HuH-7.5 (cell line): Measurements from ENCODE around the gene OSBP2.

Source experiments
- DNase-seq: peaks from one replicate; pipeline ENCODE4 v3.0.0; 2011; ENCODE audit warnings: low spot score

Gene OSBP2

DNA sequence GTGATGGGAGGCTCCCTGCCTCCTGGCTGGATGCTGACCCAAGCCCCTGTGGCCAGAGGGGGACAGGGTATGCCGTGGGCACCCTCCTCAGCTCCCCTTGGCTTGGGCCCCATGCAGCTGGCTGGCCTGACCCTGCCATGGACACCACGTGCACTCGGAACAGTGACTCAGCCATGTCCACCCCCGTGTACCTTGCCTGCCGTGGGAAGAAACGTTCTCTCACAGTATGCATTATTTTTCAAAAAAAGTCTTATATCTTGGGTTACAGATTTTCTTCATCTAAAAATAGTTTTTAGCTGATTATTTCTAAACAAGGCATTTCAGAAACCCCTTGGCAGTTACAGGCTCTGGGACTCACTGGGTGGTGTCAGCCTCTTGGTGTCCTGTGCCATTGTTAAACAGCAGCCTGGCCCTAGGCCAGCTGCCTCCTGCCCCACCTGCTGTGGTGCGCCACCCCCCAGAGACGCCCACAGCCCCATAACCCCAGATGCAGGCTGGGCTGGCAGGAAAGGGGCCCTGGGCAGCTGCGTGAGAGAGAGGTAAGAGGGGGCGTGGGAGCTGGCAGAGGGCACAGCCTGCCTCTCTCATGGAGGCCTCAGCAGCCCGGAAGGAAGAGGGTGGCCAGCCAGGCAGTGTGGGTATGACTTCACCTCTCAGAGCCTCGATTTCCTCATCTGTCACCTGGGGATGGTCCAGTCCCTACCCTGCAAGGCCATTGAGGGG is 174.2 kb downstream of the OSBP2 start:
- DNase-seq: peak; percentile 4

DNA sequence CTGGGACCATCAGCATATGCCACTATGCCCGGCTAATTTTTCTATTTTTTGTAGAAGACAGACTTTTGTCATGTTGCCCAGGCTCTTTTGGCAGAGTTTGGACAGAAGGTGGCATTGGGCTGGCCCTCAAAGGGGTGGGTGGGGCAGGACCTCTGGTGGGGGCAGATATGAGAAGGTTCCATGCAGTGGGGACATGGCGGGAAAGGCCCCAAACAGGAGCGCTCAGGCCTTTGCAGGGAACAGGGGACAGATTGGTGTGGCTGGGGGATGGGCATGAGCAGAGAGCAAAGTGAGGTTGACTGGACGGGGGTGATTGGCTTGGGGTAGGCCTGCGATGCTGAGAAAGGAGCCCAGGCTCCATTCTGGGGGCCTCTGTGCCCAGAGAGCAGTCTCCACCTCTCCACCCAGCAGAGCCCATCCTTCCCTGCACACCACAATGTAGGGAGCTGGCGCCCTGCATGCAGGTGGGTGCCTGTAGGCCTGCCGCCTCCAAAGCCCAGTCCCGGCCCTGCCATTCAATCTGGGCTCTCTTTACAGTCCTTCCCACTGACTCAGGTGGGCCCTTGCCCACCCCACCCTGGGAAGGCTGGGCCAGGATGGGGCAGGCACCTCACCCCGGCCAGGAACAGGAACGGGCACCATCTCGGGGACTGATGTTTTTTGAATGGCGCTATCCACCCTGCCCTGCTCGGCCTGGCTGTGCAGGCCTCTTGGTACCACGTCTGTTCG is 175.2 kb downstream of the OSBP2 start:
- DNase-seq: peak; percentile 2

- DNase-seq: no peak
Measured at GRCh38 chr22:30870451-30871345, 176.0 kb downstream of the OSBP2 start.

- no peak for DNase-seq
Measured at GRCh38 chr22:30871391-30872284, 177.0 kb downstream of the OSBP2 start.

GRCh38 chr22:30872285-30873041 is 177.8 kb downstream of the OSBP2 start:
- DNase-seq: no peak

GRCh38 chr22:30873086-30873650 is 178.5 kb downstream of the OSBP2 start:
- DNase-seq: no peak

DNA sequence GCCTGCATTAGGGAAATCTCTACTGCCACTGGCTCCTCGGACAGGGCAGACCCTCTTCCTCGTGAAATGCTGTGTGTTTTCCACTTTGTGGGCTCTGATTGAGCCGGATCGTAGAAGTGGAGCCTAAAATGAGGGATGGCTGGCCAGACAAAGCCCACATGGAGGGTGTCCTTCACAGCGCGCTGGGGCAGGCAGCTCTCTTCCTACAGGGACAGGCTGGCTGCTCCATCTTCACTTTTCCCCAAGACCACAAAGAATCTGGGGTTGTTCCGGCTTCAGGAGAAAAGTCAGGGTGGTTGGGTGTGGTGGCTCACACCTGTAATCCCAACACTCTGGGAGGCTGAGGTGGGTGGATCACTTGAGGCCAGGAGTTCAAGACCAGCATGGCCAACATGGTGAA is 179.0 kb downstream of the OSBP2 start:
- no peak for DNase-seq

DNA sequence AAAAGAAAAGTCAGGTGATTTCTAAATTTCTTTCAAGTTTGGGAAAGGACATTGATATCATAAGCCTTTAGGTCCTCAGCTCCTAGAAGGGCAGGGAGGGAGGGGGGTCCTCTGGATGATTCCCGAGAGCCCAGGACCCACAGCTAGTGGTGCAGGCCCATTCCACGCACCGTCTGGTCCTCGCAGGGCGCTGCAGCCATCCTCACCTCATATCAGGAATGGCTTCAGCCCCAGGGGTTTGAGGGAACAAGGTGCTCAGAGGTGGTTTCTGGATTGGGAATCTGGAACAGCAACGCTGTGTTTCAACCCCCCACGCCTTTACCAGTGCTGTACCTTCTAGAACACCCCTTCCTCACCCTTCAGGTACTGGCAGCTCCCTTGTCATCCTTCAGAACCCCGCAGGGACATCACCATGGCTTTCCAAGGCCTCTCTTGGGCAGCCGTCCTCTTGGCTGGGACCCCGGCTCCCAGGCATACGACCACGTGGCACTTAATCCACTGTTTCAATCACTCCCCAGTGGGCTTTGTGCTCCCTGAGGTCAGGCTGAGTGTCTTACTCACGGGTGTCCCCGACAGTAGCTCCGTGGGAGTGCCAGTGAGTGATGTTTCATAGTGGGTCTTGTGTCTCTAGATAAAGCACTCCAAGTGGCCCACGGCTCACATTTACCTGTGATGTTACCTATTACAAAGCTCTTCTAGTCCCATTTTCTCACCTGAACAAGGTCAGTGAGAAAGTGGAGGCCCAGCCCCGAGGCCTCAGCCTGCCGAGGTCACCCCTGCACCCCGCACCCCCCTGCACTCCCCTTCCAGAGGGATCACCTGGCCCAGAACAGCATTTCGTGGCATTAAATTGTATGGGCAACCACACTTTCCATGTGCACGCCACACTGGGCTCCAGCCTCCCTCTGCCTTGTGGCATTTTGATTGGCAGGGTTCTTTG is 180.0 kb downstream of the OSBP2 start:
- no peak for DNase-seq

DNA sequence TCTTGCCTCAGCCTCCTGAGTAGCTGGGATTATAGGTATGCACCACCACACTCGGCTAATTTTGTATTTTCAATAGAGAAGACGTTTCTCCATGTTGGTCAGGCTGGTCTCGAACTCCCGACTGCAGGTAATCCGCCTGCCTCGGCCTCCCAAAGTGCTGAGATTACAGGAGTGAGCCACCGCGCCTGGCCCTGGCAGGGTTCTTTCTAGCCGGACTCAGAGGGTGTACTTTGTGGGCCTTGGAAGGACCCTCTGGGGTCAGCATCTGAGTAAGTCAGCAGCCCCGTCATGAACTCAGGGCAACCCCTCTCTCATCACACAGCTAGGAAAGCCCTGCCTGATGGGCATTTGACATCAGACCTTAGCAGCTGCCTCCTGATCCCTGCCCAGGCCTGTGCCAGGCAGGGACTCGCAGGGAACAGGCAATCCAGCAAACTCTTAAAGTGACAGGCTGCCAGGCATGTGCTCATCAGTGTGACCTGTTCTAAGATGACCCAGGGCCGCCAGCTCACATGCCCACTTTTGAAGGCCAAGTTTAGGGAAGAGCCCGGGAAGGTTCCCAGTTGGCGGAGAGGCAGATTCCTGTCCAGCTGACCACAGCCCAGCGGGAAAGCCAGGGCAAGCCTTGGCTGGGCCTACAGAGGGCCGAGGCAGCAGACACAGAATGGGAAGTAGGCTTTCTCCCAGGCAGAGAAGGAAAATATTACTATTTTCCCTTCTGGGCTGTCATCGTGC is 181.0 kb downstream of the OSBP2 start:
- DNase-seq: no peak

GRCh38 chr22:30876221-30876751 is 181.6 kb downstream of the OSBP2 start:
- DNase-seq: no peak

- no peak for DNase-seq
Measured at GRCh38 chr22:30876915-30877553, 182.4 kb downstream of the OSBP2 start.

DNA sequence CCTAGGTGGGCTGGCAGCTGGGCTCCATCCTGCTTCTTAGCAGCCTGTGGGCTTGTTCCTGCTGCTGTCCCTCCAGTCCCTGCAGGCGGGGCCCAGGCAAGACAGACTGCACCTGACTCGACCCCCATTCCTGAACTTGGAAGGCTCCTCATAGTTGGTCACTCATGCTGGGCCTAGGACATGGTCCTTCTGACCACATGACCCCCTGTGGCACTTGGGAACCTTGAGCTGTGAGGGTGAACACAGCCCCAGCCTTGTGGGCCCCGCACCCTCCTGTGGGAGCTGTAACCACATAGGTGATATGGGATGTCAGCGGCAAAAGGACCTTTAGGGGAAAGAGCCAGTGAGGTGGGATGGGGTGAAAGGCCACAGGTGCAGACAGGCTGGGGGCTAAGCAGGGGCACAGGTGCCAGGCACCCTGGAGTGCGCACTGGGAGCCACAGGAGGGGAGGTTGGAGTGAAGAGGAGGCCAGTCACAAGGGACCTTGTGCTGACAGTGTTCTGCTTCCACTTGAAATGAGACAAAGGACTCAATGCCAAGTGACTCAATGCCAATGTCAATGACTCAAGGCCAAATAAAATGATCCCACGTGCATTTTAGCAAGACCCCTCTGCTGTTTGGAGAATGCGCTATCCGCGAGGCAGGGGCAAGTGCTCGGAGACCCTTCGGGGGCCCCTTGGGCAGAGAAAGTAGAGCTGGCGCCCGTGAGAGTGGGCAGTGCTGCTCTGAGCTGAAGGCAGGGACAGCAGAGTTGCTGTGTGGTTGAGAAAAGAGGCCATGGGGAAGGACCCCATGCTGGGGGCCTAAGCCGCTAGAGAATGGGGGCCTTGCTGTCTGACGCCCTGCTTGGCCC is 183.2 kb downstream of the OSBP2 start:
- no peak for DNase-seq

- DNase-seq: no peak
Measured at GRCh38 chr22:30878516-30879414, 184.1 kb downstream of the OSBP2 start.

- no peak for DNase-seq
Measured at GRCh38 chr22:30879415-30879797, 184.7 kb downstream of the OSBP2 start.

GRCh38 chr22:30880181-30880601 is 185.5 kb downstream of the OSBP2 start:
- DNase-seq: no peak

GRCh38 chr22:30880847-30881246 is 186.2 kb downstream of the OSBP2 start:
- no peak for DNase-seq
